Subcutaneous adipose tissue (tissue), 4 donors: ENCODE data around the gene CXADR. TPM values are rescaled to one million over a fixed set of nuclear protein-coding genes. Genes with fewer than 3 reads are reported as not detected.

ENCODE experiments used
- CTCF ChIP-seq: fragments of 450-650 bp; IDR thresholded peaks from one replicate; pipeline ENCODE4 v1.5.1; 2016; ENCODE audit warnings: low read depth, mild to moderate bottlenecking, control low read depth, antibody characterized with exemption, moderate library complexity
- total RNA-seq, 4 donors: library from RNA; depleted of rRNA; stranded (reverse); fragments of >200 nt; gene quantifications; one replicate each; pipeline ENCODE4 v1.1.0, GENCODE V29; 2016

The CXADR gene
- total RNA-seq, 4 donors from 2014 or later = 0.22 to 4.9 (median 1.3) TPM; not detected in 1

GRCh38 chr21:17590430-17590829, 77.6 kb downstream of the CXADR start:
- TF ChIP-seq CTCF = no peak

GRCh38 chr21:17597680-17598079, 84.8 kb downstream of the CXADR start:
- no peak for TF ChIP-seq CTCF

GRCh38 chr21:17598437-17598836, 85.6 kb downstream of the CXADR start:
- no peak for TF ChIP-seq CTCF

GRCh38 chr21:17602874-17603273, 90.0 kb downstream of the CXADR start:
- TF ChIP-seq CTCF = no peak

GRCh38 chr21:17607684-17608083, 94.8 kb downstream of the CXADR start:
- no peak for TF ChIP-seq CTCF

- no peak for TF ChIP-seq CTCF
Measured at GRCh38 chr21:17609681-17610080, 96.8 kb downstream of the CXADR start.

- TF ChIP-seq CTCF = no peak
Measured at GRCh38 chr21:17610911-17611310, 98.1 kb downstream of the CXADR start.
